ENCODE results near the gene PACS2. TPM values are rescaled to one million over a fixed set of nuclear protein-coding genes. Genes with fewer than 3 reads are reported as not detected.
A peak's percentile ranks its signal among the peaks of the same experiment; 100 is the strongest.
"Not testable (repeated sequence)": the region's sequence is repeated elsewhere in the genome, so short reads cannot be mapped to it uniquely, and the experiment has no call there.

The PACS2 gene
- total RNA-seq, 4 donors from 2014 or later, result 61.5 to 91.1 (median 74.7) TPM

DNA sequence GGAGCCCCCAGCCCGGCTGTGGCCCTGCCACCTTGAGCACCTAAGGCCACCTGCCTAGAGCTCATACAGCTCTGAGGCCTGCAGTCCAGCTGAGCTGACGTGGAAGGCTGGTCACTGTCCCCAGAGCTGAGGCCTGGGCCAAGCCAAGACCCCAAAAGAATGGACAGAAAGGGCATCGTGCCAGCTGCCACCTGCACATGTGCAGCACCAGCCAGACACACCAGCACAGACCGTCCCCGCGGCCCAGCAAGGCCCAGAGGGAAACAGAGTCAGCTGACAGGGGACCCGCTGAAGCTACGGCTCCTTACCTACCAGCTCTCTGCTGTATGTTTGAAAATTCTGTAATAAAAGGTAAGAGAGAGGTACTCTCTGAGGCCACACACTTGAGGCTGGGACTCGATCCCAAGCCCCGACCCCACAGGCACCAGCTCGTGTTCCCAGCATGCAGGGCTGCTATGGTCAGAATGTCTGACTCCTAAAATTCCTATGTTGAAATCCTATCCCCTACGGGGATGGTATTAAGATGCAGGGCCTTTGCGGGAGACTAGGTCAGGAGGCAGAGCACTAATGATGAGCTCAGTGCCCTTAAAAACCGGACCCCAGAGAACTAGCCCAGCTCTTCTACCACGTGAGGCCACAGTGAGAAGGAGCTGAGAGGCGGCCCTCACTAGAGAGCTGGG lies 39.1 kb upstream of the PACS2 start:
- Histone ChIP-seq H3K27me3 (no peaks in the 10 kb centered on the region), H3K4me3 (no peak overlapping the region), H3K27ac (no peak overlapping the region), H3K36me3 (peaks cover 0 to 24% of the 10 kb centered on the region in 2 donors), H3K4me1 (peaks cover 0 to 26% (median 6%) of the 10 kb centered on the region in 3 donors), H3K9me3 (no peaks in the 10 kb centered on the region)
- ATAC-seq, result peak; percentile 91
- TF ChIP-seq CTCF (IDR thresholded peaks at IDR 0.05), result no peak
- TF ChIP-seq EP300 (IDR thresholded peaks at IDR 0.05), result no peak
- TF ChIP-seq POLR2AphosphoS5 (IDR thresholded peaks at IDR 0.05), result no peak
- TF ChIP-seq POLR2A (IDR thresholded peaks at IDR 0.05), result no peak
- WGBS, 2 donors (ENCODE audit: low coverage in 1 of 2), result 68 to 81% methylated on average over 5 to 10 of the region's 16 CpGs

DNA sequence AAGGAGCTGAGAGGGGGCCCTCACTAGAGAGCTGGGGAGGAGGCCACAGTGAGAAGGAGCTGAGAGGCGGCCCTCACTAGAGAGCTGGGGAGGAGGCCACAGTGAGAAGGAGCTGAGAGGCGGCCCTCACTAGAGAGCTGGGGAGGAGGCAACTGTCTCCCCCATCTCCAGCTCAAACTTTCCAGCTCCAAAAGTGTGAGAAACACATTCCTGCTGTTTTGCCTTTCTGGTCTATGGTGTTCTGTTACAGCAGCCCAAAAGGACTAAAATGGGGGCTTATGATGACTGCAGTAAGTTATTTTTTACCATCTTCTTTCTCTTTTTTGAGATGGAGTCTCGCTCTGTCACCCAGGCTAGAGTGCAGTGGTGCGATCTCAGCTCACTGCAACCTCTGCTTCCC lies 37.1 kb upstream of the PACS2 start:
- peaks cover 0 to 14% of the 10 kb centered on the region in 2 donors for H3K36me3 ChIP-seq
- peaks cover 0 to 40% (median 6%) of the 10 kb centered on the region in 3 donors for H3K4me1 ChIP-seq
- H3K9me3 ChIP-seq, H3K4me3 ChIP-seq, H3K27ac ChIP-seq, ATAC-seq, H3K27me3 ChIP-seq: not testable (repeated sequence)
- 33 to 72% methylated on average over 1 to 2 of the region's 4 CpGs for WGBS, 2 donors (ENCODE audit: low coverage in 1 of 2)

GRCh38 chr14:105279642-105280361 lies 34.7 kb upstream of the PACS2 start:
- Histone ChIP-seq H3K9me3 (no peaks in the 10 kb centered on the region), H3K4me3 (no peak overlapping the region), H3K27ac (no peak overlapping the region), H3K27me3 (no peaks in the 10 kb centered on the region), H3K36me3 (peaks cover 0 to 31% of the 10 kb centered on the region in 2 donors), H3K4me1 (peaks cover 0 to 39% (median 6%) of the 10 kb centered on the region in 3 donors)
- TF ChIP-seq EP300 (IDR thresholded peaks at IDR 0.05) (no peak), CTCF (IDR thresholded peaks at IDR 0.05) (no peak), POLR2A (IDR thresholded peaks at IDR 0.05) (no peak), POLR2AphosphoS5 (IDR thresholded peaks at IDR 0.05) (no peak)
- ATAC-seq, result no peak
- 80 to 100% methylated on average over 2 to 14 of the region's 18 CpGs for WGBS, 2 donors (ENCODE audit: low coverage in 1 of 2)

DNA sequence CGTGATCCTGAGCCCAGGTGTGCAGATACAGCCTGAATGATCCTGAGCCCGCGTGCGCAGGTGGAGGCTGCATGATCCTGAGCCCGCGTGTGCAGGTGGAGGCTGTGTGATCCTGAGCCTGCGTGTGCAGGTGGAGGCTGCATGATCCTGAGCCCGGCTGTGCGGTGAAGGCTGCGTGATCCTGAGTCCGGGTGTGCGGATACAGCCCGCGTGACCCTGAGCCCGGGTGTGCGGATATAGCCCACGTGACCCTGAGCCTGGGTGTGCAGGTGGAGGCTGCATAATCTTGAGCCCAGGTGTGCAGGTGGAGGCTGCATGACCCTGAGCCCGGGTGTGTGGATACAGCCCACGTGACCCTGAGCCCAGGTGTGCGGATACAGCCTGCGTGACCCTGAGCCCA lies 34.0 kb upstream of the PACS2 start:
- no peak for TF ChIP-seq POLR2AphosphoS5 (IDR thresholded peaks at IDR 0.05)
- TF ChIP-seq EP300 (IDR thresholded peaks at IDR 0.05), result no peak
- no peak for TF ChIP-seq CTCF (IDR thresholded peaks at IDR 0.05)
- TF ChIP-seq POLR2A (IDR thresholded peaks at IDR 0.05), result no peak
- no peak for ATAC-seq
- no peaks in the 10 kb centered on the region for H3K9me3 ChIP-seq
- no peaks in the 10 kb centered on the region for H3K27me3 ChIP-seq
- H3K4me1 ChIP-seq, result peaks cover 0 to 32% (median 3%) of the 10 kb centered on the region in 3 donors
- no peak overlapping the region for H3K27ac ChIP-seq
- WGBS, 2 donors (ENCODE audit: low coverage in 1 of 2), result 85% methylated on average over 5 of the region's 21 CpGs; no CpG with 5 or more reads in 1 of the 2 donors
- H3K36me3 ChIP-seq, result peaks cover 0 to 38% of the 10 kb centered on the region in 2 donors
- no peak overlapping the region for H3K4me3 ChIP-seq

DNA sequence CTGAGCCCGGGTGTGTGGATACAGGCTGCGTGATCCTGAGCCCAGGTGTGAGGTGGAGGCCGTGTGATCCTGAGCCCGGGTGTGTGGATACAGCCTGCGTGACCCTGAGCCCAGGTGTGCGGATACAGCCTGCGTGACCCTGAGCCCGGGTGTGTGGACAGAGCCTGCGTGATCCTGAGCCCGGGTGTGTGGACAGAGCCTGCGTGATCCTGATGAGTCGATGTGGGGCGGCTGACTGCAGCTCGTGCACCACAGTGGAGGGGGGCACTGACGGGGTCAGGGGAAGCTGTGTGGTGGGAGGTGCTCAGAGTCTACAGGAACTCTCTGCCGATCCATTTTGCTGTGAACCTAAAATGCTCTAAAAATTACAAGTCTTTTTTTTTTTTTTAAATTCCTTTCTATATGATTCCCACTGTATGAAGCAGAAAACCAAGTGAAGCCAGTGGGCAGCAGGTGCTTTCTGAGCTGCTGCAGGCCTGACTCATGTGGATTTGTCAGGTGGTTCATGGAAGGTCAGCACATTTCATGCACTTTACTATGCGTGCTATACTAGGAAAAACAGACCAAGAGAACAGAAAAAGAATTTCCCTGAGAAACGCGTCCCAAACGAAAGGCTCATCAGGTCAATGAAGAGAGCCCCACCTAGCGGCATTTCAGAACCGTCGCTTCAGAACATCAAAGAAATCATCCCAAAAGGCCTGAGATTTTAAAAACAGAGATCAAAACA lies 33.0 kb upstream of the PACS2 start:
- Histone ChIP-seq H3K4me1 (peaks cover 0 to 30% (median 3%) of the 10 kb centered on the region in 3 donors), H3K27me3 (no peaks in the 10 kb centered on the region), H3K36me3 (peaks cover 0 to 45% of the 10 kb centered on the region in 2 donors), H3K27ac (no peak overlapping the region), H3K4me3 (no peak overlapping the region), H3K9me3 (no peaks in the 10 kb centered on the region)
- ATAC-seq, result peak; percentile 25
- WGBS, 2 donors (ENCODE audit: low coverage in 1 of 2), result 50 to 69% methylated on average over 6 to 19 of the region's 23 CpGs
- peak; percentile 18 for TF ChIP-seq POLR2AphosphoS5 (IDR thresholded peaks at IDR 0.05)
- TF ChIP-seq POLR2A (IDR thresholded peaks at IDR 0.05), result no peak
- no peak for TF ChIP-seq EP300 (IDR thresholded peaks at IDR 0.05)
- TF ChIP-seq CTCF (IDR thresholded peaks at IDR 0.05), result peak in 3 of 4 experiments; percentile 28 to 64 (median 47)
